Renal cortex interstitium (tissue), 11 donors: ENCODE data around the gene TFPT. TPM values are rescaled to one million over a fixed set of nuclear protein-coding genes. Genes with fewer than 3 reads are reported as not detected.
"Not testable (repeated sequence)": the region's sequence is repeated elsewhere in the genome, so short reads cannot be mapped to it uniquely, and the experiment has no call there.

ENCODE experiments used
- DNase-seq, 11 donors: peaks; one replicate each; pipeline ENCODE4 v3.0.0-alpha.2; 2013; ENCODE audit warnings: low read depth in 9 of 11, low spot score in 4 of 11; ENCODE audit errors: extremely low read depth in 1 of 11
- polyA plus RNA-seq, 3 donors: library from polyadenylated mRNA; unstranded; fragments of 120-200 nt; gene quantifications; one replicate each; pipeline ENCODE4 v1.2.1, GENCODE V29; 2013; ENCODE audit not compliant: insufficient read length in 3 of 3

Gene TFPT
- polyA plus RNA-seq, 3 donors, result 12.0 to 19.3 (median 18.8) TPM

- DNase-seq, result not testable (repeated sequence)
Observed at GRCh38 chr19:54099903-54100255, 15.6 kb downstream of the TFPT start.

- DNase-seq, result no peak
Observed at GRCh38 chr19:54099190-54099902, 16.1 kb downstream of the TFPT start.

- DNase-seq, result no peak
Observed at GRCh38 chr19:54096617-54097106, 18.8 kb downstream of the TFPT start.

GRCh38 chr19:54095859-54096616, 19.4 kb downstream of the TFPT start:
- DNase-seq, result peak in 3 of 11 donors; percentile 18 to 31 (median 28)

- no peak for DNase-seq
Observed at GRCh38 chr19:54095136-54095858, 20.2 kb downstream of the TFPT start.

- no peak for DNase-seq
Observed at GRCh38 chr19:54094426-54095000, 20.9 kb downstream of the TFPT start.

- DNase-seq, result no peak
Observed at GRCh38 chr19:54084410-54084809, 31.0 kb downstream of the TFPT start.

GRCh38 chr19:54081032-54081431, 34.4 kb downstream of the TFPT start, which contains the start of gene TARM1:
TARM1 (minus strand) TSS chr19:54081365; CDS start chr19:54081340, 25 bp downstream.
- no peak for DNase-seq

GRCh38 chr19:54077334-54077733, 38.1 kb downstream of the TFPT start:
- no peak for DNase-seq

- no peak for DNase-seq
Observed at GRCh38 chr19:54074851-54075250, 40.6 kb downstream of the TFPT start.

- no peak for DNase-seq
Observed at GRCh38 chr19:54073829-54074228, 41.6 kb downstream of the TFPT start.

- DNase-seq, result no peak
Observed at GRCh38 chr19:54069470-54069869, 46.0 kb downstream of the TFPT start.

GRCh38 chr19:54063350-54064116, 51.9 kb downstream of the TFPT start, which contains the start of gene VSTM1:
VSTM1 (minus strand) TSS chr19:54063897; CDS start chr19:54063777, 120 bp downstream.
- no peak for DNase-seq

GRCh38 chr19:54062643-54063042, 52.8 kb downstream of the TFPT start:
- no peak for DNase-seq

Other genes with a start within 250 kb of the TFPT start
- gene MYADM, start 247.8 kb downstream of the TFPT start, polyA plus RNA-seq, result 10 to 100 TPM; 68.1 to 75.4 (median 74.2) TPM
- gene PRKCG, start 233.5 kb downstream of the TFPT start, polyA plus RNA-seq, result under 1 TPM; 0.23 to 0.80 (median 0.43) TPM
- 1 to 10 TPM in 1 of 3 donors, under 1 TPM in 2; 0.23 to 1.0 (median 0.45) TPM for gene CACNG7, start 206.4 kb downstream of the TFPT start, polyA plus RNA-seq
- gene CACNG8, start 152.7 kb downstream of the TFPT start, polyA plus RNA-seq, result under 1 TPM; 0.20 to 0.51 (median 0.23) TPM
- under 1 TPM; 0.73 to 1.00 (median 0.85) TPM for gene CACNG6, start 124.0 kb downstream of the TFPT start, polyA plus RNA-seq
- under 1 TPM in 1 of 3 donors, not detected in 2; 0.27 TPM for gene VSTM1, start 51.8 kb downstream of the TFPT start, polyA plus RNA-seq
- under 1 TPM in 2 of 3 donors, not detected in 1; 0.17 to 0.20 TPM for gene TARM1, start 34.3 kb downstream of the TFPT start, polyA plus RNA-seq
- gene OSCAR, start 14.9 kb downstream of the TFPT start, polyA plus RNA-seq, result under 1 TPM; 0.11 to 0.42 (median 0.27) TPM
- 100 to 1,000 TPM in 2 of 3 donors, 10 to 100 TPM in 1; 84.6 to 151 (median 147) TPM for gene NDUFA3, start 12.8 kb downstream of the TFPT start, polyA plus RNA-seq
- 10 to 100 TPM; 68.0 to 82.8 (median 73.0) TPM for gene PRPF31, start 97 bp upstream of the TFPT start, polyA plus RNA-seq
- gene CNOT3, start 22.1 kb upstream of the TFPT start, polyA plus RNA-seq, result 10 to 100 TPM; 66.6 to 75.4 (median 75.4) TPM
- gene LENG1, start 44.1 kb upstream of the TFPT start, polyA plus RNA-seq, result 10 to 100 TPM in 1 of 3 donors, 1 to 10 TPM in 2; 7.5 to 10.5 (median 9.8) TPM
- 10 to 100 TPM; 20.1 to 50.0 (median 29.2) TPM for gene TMC4, start 57.5 kb upstream of the TFPT start, polyA plus RNA-seq
- 10 to 100 TPM; 56.8 to 85.9 (median 80.3) TPM for gene MBOAT7, start 73.9 kb upstream of the TFPT start, polyA plus RNA-seq
- gene TSEN34, start 75.7 kb upstream of the TFPT start, polyA plus RNA-seq, result 10 to 100 TPM; 46.2 to 63.2 (median 60.2) TPM
- gene RPS9, start 85.2 kb upstream of the TFPT start, polyA plus RNA-seq, result 1,000 to 10,000 TPM; 1,235 to 1,695 (median 1,501) TPM
- 1 to 10 TPM; 1.0 to 3.8 (median 1.5) TPM for gene LILRB3, start 107.3 kb upstream of the TFPT start, polyA plus RNA-seq
- gene LILRA6, start 127.1 kb upstream of the TFPT start, polyA plus RNA-seq, result under 1 TPM; 0.44 to 0.85 (median 0.47) TPM
- gene LILRB5, start 141.6 kb upstream of the TFPT start, polyA plus RNA-seq, result 1 to 10 TPM; 1.4 to 3.7 (median 2.3) TPM
- gene LILRB2, start 165.5 kb upstream of the TFPT start, polyA plus RNA-seq, result 1 to 10 TPM in 2 of 3 donors, under 1 TPM in 1; 0.84 to 2.8 (median 1.7) TPM
- gene LILRA5, start 197.5 kb upstream of the TFPT start, polyA plus RNA-seq, result 1 to 10 TPM in 1 of 3 donors, under 1 TPM in 2; 0.42 to 1.7 (median 0.70) TPM
- under 1 TPM in 1 of 3 donors, not detected in 2; 0.11 TPM for gene LILRA4, start 223.5 kb upstream of the TFPT start, polyA plus RNA-seq
- 1 to 10 TPM; 3.3 to 5.9 (median 5.3) TPM for gene LAIR1, start 249.3 kb upstream of the TFPT start, polyA plus RNA-seq